ENCODE measurements around the gene UNC13A. TPM values are rescaled to one million over a fixed set of nuclear protein-coding genes. Genes with fewer than 3 reads are reported as not detected.

Gene UNC13A
- polyA plus RNA-seq, 1 of the 3 experiments (the other 2 are of a cell fraction) = 0.38 TPM

DNA sequence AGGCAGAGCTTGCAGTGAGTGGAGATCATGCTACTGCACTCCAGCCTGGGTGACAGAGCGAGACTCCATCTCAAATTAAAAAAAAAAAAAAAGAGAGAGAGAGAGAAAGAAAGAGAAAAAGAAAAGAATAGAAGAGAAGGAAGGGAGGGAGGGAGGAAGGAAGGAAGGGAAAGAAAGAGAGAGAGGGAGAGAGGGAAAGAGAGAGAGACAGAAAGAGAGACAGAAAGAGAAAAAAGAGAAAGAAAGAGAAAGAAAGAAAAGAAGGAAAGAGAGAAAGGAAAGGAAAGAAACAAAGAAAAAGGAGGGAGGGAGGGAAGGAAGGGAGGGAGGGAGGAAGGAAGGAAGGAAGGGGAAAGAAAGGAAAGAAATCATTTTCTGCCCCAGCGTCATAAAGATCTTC lies 7.0 kb upstream of the UNC13A start:
- CTCF ChIA-PET = interaction anchor here (3.4 kb wide), 1 partner anchor 10 kb away, joined by 12 read pairs; no protein-coding TSS in a partner anchor

DNA sequence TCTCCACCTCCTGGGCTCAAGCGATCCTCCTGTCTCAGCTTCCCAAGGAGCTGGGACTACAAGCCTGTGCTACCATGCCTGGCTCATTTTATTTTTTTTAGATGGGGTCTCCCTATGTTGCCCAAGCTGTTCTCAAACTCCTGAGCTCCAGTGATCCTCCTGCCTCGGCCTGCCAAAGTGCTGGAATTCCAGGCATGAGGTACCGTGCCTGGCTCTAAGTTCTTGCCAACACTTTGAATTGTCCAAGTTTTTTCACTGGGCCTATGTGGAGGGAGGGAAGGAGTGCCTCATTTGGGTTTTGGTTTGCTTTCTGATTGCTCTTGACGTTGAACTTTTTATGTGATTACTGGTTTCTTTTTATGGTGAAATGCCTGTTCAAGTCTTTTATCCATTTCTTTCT lies 4.4 kb upstream of the UNC13A start:
- CTCF ChIA-PET = interaction anchor here (0.6 to 1.8 kb wide), 4 partner anchors 8 to 153 kb away, joined by 3 to 6 read pairs (median 4); no protein-coding TSS in a partner anchor

More for the DNA sequence above, 7.0 kb upstream of the UNC13A start:
- no peaks in the 10 kb centered on the region for H3K9me2 ChIP-seq
- H3K4me1 ChIP-seq (ENCODE audit: control insufficient read depth in 1 of 2, insufficient read depth in 2 of 2, low read depth in 1 of 2, low read length in 1 of 2) = peaks cover 0 to 2% of the 10 kb centered on the region in 2 experiments; a peak in 1 of 4 replicates
- peaks cover 5% of the 10 kb centered on the region; the same call in 1 of the 2 replicates for H3K27me3 ChIP-seq (ENCODE audit: insufficient read depth)
- no peak overlapping the region for H3K9ac ChIP-seq
- POLR2A ChIA-PET = no interaction called here
- H3K79me2 ChIP-seq (ENCODE audit: insufficient read depth) = no peaks in the 10 kb centered on the region
- no peak overlapping the region for H2AFZ ChIP-seq (ENCODE audit: low read depth)
- no peak overlapping the region for H3K27ac ChIP-seq (ENCODE audit: low read depth in 2 of 2, low read length in 1 of 2)
- no peaks in the 10 kb centered on the region for H4K20me1 ChIP-seq (ENCODE audit: insufficient read depth)
- no peak overlapping the region for H3K4me2 ChIP-seq
- H3K9me3 ChIP-seq = no peaks in the 10 kb centered on the region
- 58% methylated on average over 2 of the region's 2 CpGs for WGBS (ENCODE audit: low lambda C conversion rate)
- TF ChIP-seq NFIC (IDR thresholded peaks at IDR 0.05; ENCODE audit: borderline replicate concordance) (no peak), EP300 (IDR thresholded peaks at IDR 0.05; ENCODE audit: borderline replicate concordance in 1 of 2, low read depth in 1 of 2, low read length in 1 of 2) (no peak), FOXJ3 (CRISPR knock-in tag; IDR thresholded peaks at IDR 0.05) (no peak), FOXM1 (IDR thresholded peaks at IDR 0.05; ENCODE audit: low read depth) (no peak), ELF1 (IDR thresholded peaks at IDR 0.05) (no peak), YY1 (IDR thresholded peaks at IDR 0.05; ENCODE audit: low read depth) (no peak), RXRA (IDR thresholded peaks at IDR 0.05; ENCODE audit: borderline replicate concordance, low read depth) (no peak), NRF1 (IDR thresholded peaks at IDR 0.05; ENCODE audit: low read depth, low read length) (no peak)
- TF ChIP-seq, protein P1, sequence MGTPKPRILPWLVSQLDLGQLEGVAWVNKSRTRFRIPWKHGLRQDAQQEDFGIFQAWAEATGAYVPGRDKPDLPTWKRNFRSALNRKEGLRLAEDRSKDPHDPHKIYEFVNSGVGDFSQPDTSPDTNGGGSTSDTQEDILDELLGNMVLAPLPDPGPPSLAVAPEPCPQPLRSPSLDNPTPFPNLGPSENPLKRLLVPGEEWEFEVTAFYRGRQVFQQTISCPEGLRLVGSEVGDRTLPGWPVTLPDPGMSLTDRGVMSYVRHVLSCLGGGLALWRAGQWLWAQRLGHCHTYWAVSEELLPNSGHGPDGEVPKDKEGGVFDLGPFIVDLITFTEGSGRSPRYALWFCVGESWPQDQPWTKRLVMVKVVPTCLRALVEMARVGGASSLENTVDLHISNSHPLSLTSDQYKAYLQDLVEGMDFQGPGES (IDR thresholded peaks at IDR 0.05; ENCODE audit: low read depth, low read length) = no peak
- TF ChIP-seq, protein P2, sequence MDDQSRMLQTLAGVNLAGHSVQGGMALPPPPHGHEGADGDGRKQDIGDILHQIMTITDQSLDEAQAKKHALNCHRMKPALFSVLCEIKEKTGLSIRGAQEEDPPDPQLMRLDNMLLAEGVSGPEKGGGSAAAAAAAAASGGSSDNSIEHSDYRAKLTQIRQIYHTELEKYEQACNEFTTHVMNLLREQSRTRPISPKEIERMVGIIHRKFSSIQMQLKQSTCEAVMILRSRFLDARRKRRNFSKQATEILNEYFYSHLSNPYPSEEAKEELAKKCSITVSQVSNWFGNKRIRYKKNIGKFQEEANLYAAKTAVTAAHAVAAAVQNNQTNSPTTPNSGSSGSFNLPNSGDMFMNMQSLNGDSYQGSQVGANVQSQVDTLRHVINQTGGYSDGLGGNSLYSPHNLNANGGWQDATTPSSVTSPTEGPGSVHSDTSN (IDR thresholded peaks at IDR 0.05) = no peak
- TF ChIP-seq, protein P3, sequence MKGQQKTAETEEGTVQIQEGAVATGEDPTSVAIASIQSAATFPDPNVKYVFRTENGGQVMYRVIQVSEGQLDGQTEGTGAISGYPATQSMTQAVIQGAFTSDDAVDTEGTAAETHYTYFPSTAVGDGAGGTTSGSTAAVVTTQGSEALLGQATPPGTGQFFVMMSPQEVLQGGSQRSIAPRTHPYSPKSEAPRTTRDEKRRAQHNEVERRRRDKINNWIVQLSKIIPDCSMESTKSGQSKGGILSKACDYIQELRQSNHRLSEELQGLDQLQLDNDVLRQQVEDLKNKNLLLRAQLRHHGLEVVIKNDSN (IDR thresholded peaks at IDR 0.05; ENCODE audit: borderline replicate concordance, low read depth) = no peak
- DNase-seq = no peak
- no peak overlapping the region for H3K4me3 ChIP-seq (ENCODE audit: low read depth in 2 of 2, low read length in 1 of 2)
- no peaks in the 10 kb centered on the region for H3F3A ChIP-seq (replicated peaks; ENCODE audit: insufficient read depth)
- H3K36me3 ChIP-seq (replicated peaks in 1 of 2; ENCODE audit: control insufficient read depth in 1 of 2, insufficient read depth in 2 of 2, low read length in 1 of 2) = no peaks in the 10 kb centered on the region

More for the DNA sequence above, 4.4 kb upstream of the UNC13A start:
- Histone ChIP-seq H3K4me2 (no peak overlapping the region), H3K4me3 (ENCODE audit: low read depth in 2 of 2, low read length in 1 of 2) (no peak overlapping the region), H3K27me3 (ENCODE audit: insufficient read depth) (peaks cover 9% of the 10 kb centered on the region; the same call in 1 of the 2 replicates), H3K27ac (ENCODE audit: low read depth in 2 of 2, low read length in 1 of 2) (no peak overlapping the region), H3F3A (replicated peaks; ENCODE audit: insufficient read depth) (no peaks in the 10 kb centered on the region), H2AFZ (ENCODE audit: low read depth) (no peak overlapping the region), H3K79me2 (ENCODE audit: insufficient read depth) (no peaks in the 10 kb centered on the region), H3K9me3 (no peaks in the 10 kb centered on the region), H3K9ac (no peak overlapping the region), H3K4me1 (ENCODE audit: control insufficient read depth in 1 of 2, insufficient read depth in 2 of 2, low read depth in 1 of 2, low read length in 1 of 2) (peaks cover 0 to 2% of the 10 kb centered on the region in 2 experiments; a peak in 1 of 4 replicates), H3K9me2 (no peaks in the 10 kb centered on the region), H3K36me3 (replicated peaks in 1 of 2; ENCODE audit: control insufficient read depth in 1 of 2, insufficient read depth in 2 of 2, low read length in 1 of 2) (no peaks in the 10 kb centered on the region), H4K20me1 (ENCODE audit: insufficient read depth) (no peaks in the 10 kb centered on the region)
- DNase-seq = no peak
- POLR2A ChIA-PET = no interaction called here
- 55% methylated on average over 4 of the region's 4 CpGs for WGBS (ENCODE audit: low lambda C conversion rate)
- no peak for TF ChIP-seq SIN3A (IDR thresholded peaks at IDR 0.05; ENCODE audit: borderline replicate concordance, low read depth, low read length)
- TF ChIP-seq EP300 (IDR thresholded peaks at IDR 0.05; ENCODE audit: borderline replicate concordance in 1 of 2, low read depth in 1 of 2, low read length in 1 of 2) = no peak
- TF ChIP-seq FOSL2 (IDR thresholded peaks at IDR 0.05; ENCODE audit: borderline replicate concordance, low read depth) = no peak
- no peak for TF ChIP-seq NRF1 (IDR thresholded peaks at IDR 0.05; ENCODE audit: low read depth, low read length)
- TF ChIP-seq FOXM1 (IDR thresholded peaks at IDR 0.05; ENCODE audit: low read depth) = no peak
- no peak for TF ChIP-seq TEAD4 (IDR thresholded peaks at IDR 0.05; ENCODE audit: borderline replicate concordance, insufficient read depth)
- no peak for TF ChIP-seq TAF1 (IDR thresholded peaks at IDR 0.05; ENCODE audit: borderline replicate concordance, low read depth, low read length)
- TF ChIP-seq, protein P3 (IDR thresholded peaks at IDR 0.05; ENCODE audit: borderline replicate concordance, low read depth) = no peak
- no peak for TF ChIP-seq EZH2phosphoT487 (IDR thresholded peaks at IDR 0.05; ENCODE audit: borderline replicate concordance, low read depth)
- TF ChIP-seq GABPA (IDR thresholded peaks at IDR 0.05; ENCODE audit: low read depth) = no peak
